Measurements from ENCODE around the gene EDN1. TPM values are rescaled to one million over a fixed set of nuclear protein-coding genes. Genes with fewer than 3 reads are reported as not detected.

Gene EDN1
- total and polyA plus RNA-seq, 7 donors: 3.9 to 9.8 (median 6.4) TPM

DNA sequence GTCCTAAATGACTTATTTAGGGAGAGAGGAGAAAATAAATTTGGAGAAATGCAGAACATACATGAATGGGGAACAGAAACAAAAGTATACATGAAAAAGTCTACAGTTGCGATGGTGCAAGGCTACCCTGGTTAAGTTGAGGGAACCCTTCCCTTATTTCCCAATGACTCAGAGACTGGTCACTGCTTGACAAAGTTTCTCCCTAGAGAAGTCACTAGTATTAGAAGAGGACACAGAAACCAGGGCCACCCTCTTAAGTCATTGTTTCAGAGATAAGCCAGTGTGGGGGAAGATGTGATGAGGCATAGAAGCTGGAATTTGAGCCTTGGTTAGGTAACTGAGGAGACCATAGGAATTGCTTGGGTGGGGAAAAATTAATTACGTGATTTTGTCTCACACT is 24.4 kb upstream of the EDN1 start:
- no peak for DNase-seq
- TF ChIP-seq POLR2AphosphoS5 (IDR thresholded peaks at IDR 0.05) (no peak), EP300 (IDR thresholded peaks at IDR 0.05) (no peak), POLR2A (IDR thresholded peaks at IDR 0.05) (no peak)
- TF ChIP-seq, protein P1, sequence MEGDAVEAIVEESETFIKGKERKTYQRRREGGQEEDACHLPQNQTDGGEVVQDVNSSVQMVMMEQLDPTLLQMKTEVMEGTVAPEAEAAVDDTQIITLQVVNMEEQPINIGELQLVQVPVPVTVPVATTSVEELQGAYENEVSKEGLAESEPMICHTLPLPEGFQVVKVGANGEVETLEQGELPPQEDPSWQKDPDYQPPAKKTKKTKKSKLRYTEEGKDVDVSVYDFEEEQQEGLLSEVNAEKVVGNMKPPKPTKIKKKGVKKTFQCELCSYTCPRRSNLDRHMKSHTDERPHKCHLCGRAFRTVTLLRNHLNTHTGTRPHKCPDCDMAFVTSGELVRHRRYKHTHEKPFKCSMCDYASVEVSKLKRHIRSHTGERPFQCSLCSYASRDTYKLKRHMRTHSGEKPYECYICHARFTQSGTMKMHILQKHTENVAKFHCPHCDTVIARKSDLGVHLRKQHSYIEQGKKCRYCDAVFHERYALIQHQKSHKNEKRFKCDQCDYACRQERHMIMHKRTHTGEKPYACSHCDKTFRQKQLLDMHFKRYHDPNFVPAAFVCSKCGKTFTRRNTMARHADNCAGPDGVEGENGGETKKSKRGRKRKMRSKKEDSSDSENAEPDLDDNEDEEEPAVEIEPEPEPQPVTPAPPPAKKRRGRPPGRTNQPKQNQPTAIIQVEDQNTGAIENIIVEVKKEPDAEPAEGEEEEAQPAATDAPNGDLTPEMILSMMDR (IDR thresholded peaks at IDR 0.05): no peak
- no peaks in the 10 kb centered on the region for H3K9me3 ChIP-seq
- no peaks in the 10 kb centered on the region for H3K27me3 ChIP-seq
- intact Hi-C loops (cut with DNase I): no loop called here
- H3K4me3 ChIP-seq: no peak overlapping the region
- H3K27ac ChIP-seq: no peak overlapping the region
- 88 to 94% methylated on average over 2 of the region's 2 CpGs for WGBS, 2 donors
- no peaks in the 10 kb centered on the region for H3K36me3 ChIP-seq
- H3K4me1 ChIP-seq: no peaks in the 10 kb centered on the region

- Histone ChIP-seq H3K4me1 (no peaks in the 10 kb centered on the region), H3K36me3 (no peaks in the 10 kb centered on the region), H3K9me3 (no peaks in the 10 kb centered on the region), H3K27me3 (no peaks in the 10 kb centered on the region), H3K4me3 (no peak overlapping the region), H3K27ac (no peak overlapping the region)
- no peak for TF ChIP-seq POLR2AphosphoS5 (IDR thresholded peaks at IDR 0.05)
- no peak for TF ChIP-seq POLR2A (IDR thresholded peaks at IDR 0.05)
- TF ChIP-seq, protein P1 (IDR thresholded peaks at IDR 0.05): no peak
- TF ChIP-seq EP300 (IDR thresholded peaks at IDR 0.05): no peak
- DNase-seq: no peak
- intact Hi-C loops (cut with DNase I): no loop called here
- 63 to 83% methylated on average over 2 of the region's 2 CpGs for WGBS, 2 donors
Observed at GRCh38 chr6:12266571-12266970, 23.6 kb upstream of the EDN1 start.

DNA sequence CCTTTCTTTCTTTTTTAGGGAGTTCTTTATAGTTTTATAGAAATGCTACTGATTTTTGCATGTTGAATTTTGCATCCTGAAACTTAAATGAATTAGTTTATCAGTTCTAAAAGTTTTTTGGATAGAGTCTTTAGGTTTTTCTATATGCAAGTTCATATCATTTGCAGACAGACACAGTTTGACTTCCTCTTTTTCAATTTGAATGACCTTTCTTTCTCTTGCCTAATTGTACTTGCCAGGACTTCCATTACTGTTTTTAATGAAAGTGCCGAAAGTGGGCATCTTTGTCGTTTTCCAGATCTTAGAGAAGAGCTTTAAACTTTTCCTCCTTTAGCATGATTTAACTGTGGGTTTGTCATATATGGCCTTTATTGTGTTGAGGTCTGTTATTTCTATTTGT is 21.1 kb upstream of the EDN1 start:
- intact Hi-C loops (cut with DNase I): no loop called here
- Histone ChIP-seq H3K36me3 (no peaks in the 10 kb centered on the region), H3K27ac (no peak overlapping the region), H3K4me1 (no peaks in the 10 kb centered on the region), H3K27me3 (no peaks in the 10 kb centered on the region), H3K4me3 (no peak overlapping the region), H3K9me3 (no peaks in the 10 kb centered on the region)
- DNase-seq: no peak
- TF ChIP-seq, protein P1 (IDR thresholded peaks at IDR 0.05): no peak
- TF ChIP-seq POLR2A (IDR thresholded peaks at IDR 0.05): no peak
- TF ChIP-seq POLR2AphosphoS5 (IDR thresholded peaks at IDR 0.05): no peak
- no peak for TF ChIP-seq EP300 (IDR thresholded peaks at IDR 0.05)
- WGBS, 2 donors: 64 to 85% methylated on average over 2 of the region's 2 CpGs

DNA sequence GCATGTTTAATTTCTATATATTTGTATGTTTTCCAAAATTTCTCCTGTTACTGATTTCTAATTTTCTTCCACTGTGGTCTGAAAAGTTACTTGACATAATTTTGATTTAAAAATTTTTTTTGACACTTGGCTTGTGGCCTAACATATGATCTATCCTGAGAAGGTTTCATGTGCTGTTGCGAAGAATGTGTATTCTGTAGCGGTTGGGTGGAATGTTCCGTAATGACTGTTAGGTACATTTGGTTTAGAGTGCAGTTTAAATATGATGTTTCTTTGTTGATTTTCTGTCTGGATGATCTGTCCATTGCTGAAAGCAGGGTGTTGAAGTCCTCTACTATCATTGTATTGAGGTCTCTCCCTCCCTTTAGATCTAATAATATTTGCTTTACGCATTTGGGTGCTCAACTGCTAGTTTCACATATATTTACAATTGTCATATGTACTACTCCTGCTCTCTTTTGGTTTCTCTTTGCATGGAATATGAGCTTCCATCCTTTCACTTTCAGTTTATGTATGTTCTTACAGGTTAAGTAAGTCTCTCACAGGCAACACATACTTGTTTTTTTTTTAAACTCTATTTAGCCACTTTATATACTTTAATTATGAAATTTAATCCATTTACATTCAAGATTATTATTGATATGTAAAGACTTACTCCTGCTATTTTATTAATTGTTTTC is 19.5 kb upstream of the EDN1 start:
- no peak overlapping the region for H3K4me3 ChIP-seq
- DNase-seq: no peak
- no peaks in the 10 kb centered on the region for H3K4me1 ChIP-seq
- no peaks in the 10 kb centered on the region for H3K36me3 ChIP-seq
- intact Hi-C loops (cut with DNase I): no loop called here
- 90 to 94% methylated on average over 4 of the region's 4 CpGs for WGBS, 2 donors
- no peaks in the 10 kb centered on the region for H3K27me3 ChIP-seq
- no peak overlapping the region for H3K27ac ChIP-seq
- TF ChIP-seq, protein P1 (IDR thresholded peaks at IDR 0.05): no peak
- TF ChIP-seq POLR2A (IDR thresholded peaks at IDR 0.05) (no peak), POLR2AphosphoS5 (IDR thresholded peaks at IDR 0.05) (no peak), EP300 (IDR thresholded peaks at IDR 0.05) (no peak)
- no peaks in the 10 kb centered on the region for H3K9me3 ChIP-seq

GRCh38 chr6:12271594-12271993 is 18.6 kb upstream of the EDN1 start:
- H3K9me3 ChIP-seq: no peaks in the 10 kb centered on the region
- H3K36me3 ChIP-seq: no peaks in the 10 kb centered on the region
- intact Hi-C loops (cut with DNase I): no loop called here
- no peaks in the 10 kb centered on the region for H3K4me1 ChIP-seq
- TF ChIP-seq EP300 (IDR thresholded peaks at IDR 0.05) (no peak), POLR2AphosphoS5 (IDR thresholded peaks at IDR 0.05) (no peak)
- no peak overlapping the region for H3K4me3 ChIP-seq
- WGBS, 2 donors: 95 to 100% methylated on average over 1 of the region's 1 CpG
- no peak for DNase-seq
- H3K27ac ChIP-seq: no peak overlapping the region
- no peaks in the 10 kb centered on the region for H3K27me3 ChIP-seq

Data from sigmoid colon (tissue), 7 donors.